ENCODE measurements around the gene DCDC1.

DCDC1 gene

DNA sequence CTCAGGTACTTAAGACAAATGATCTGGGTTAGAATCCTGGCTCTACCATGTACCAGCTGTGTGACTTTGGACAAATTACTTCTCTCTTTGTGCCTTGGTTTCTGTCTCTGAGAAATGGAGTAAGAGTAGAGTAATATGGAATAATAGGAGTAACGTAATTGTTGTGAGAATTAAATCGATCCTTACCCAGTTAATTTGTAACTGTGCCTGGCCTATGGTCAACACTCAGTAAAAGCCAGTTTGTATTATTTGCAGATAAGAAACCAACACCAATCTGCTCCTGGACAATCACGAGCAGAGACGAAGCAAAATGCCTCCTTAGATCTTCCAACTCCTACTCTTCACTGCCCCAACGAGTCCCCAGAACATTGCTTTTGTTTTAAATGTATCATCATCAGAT, 266.7 kb downstream of the DCDC1 start:
- DNase-seq (ENCODE audit: low spot score) = no peak

DNA sequence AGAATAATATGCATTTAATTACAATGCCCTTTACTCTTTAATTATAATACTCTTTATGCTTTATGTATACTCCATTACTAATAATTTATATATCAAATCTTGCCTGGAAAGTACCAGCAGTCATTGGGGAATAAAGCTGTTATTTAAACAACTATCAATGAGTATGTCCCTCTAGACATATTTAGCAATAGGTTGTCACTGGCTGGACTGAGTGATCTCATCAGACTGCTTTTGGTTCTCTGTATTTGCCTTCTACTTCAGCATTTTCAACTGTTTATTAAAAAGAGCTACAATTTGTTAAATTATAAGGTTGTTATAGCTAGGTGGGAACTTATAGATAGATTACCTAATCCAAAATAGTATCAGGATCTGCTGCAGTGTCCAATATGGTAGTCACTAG, 267.2 kb downstream of the DCDC1 start:
- no peak for DNase-seq (ENCODE audit: low spot score)

DNA sequence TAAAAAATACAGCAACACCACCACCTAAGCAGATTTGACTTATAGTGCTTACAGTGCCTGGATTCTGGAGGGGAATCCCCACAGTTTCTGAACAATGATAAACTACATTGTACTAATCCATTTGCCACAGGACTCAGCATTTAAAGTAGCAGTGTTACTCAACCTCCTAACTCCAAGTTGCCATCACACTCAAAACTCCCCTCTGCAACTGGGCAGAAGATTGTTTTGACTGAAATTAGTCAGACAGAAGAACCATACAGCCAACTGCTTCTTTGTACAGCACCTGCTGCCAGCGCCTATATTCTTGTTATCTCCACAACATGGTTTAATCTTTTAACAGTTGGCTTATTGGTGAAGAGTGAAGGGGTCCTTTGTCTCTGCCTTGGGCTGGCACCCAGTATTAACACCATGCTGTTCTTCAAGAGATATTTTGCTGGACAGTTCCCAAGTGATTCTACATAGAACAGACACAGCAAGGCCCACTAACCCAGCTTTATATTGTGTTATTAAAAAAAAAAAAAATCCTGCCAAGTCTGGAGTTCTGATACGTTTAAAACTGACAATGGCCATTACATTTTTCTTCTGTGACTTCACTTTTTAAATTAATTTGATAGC, 273.2 kb downstream of the DCDC1 start:
- DNase-seq (ENCODE audit: low spot score) = no peak

DNA sequence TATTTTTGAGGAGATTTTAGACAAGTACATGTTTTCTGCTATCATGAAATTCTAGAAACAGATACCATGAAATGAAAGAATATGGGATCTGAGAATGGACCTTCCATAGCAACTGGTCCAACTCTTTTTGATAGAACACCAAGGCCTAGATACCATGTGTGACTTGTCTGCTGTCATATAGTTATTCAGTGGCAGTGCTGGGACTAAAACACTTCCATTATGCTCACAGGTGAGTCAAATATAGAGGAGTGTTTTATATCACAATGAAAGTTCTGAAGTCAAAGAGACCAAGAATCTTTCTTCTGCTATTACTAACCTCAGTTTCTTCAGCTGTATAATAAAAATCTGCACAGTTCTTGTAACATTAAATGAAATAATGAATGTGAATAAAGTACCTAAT, 276.9 kb downstream of the DCDC1 start:
- no peak for DNase-seq (ENCODE audit: low spot score)

DNA sequence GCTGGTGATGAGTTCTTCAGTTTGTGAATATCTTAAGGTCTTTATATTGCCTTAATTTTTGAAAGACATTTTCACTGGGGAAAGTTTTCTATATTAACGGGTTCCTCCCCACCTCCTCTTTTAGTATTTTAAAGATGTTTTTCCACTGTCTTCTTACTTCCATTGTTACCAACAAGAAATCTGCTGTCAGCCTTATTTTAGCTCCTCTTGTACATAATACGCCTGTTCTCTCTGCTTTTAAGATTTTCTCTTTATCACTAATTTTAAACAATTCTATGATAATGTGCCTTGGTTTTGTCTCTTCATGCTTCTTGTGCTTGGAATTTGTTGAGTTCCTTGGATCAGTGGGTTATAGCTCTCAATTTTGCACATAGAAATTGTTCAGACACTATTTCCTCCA, 280.4 kb downstream of the DCDC1 start:
- no peak for DNase-seq (ENCODE audit: low spot score)

DNA sequence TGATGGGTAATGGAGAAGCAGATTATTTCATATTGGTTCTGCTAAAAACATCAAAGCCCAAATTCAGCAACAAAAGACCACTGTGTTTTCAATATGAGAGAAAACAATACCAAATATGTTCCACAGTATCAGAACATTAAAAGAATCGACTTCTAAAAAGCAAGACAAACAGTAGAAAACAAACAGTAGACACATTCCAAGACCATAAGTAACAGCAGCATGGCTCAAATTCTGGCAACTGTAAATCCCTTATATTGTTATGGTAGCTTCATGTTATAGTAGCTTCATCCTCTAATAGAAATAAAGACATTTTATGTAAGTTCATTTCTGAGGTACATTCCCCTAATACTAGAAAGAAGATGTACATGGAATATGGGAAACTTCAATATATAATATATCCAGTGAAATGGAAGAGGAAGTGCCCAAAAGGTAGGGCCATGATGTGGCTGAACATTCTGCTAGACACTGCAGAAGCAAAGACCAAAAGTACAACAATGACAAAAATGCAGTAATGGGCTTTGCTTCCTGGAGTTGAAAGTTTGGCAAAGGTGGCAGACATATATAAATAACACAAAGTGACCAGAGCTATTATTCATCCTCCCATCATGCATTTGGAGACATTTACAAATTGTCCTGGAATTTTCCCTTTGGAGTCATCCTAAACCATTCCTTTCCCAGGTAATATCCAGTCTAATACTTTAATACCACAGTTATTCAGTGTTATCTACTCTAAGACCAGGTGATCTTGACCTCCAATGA, 299.9 kb downstream of the DCDC1 start:
- DNase-seq (ENCODE audit: low spot score) = no peak

DNA sequence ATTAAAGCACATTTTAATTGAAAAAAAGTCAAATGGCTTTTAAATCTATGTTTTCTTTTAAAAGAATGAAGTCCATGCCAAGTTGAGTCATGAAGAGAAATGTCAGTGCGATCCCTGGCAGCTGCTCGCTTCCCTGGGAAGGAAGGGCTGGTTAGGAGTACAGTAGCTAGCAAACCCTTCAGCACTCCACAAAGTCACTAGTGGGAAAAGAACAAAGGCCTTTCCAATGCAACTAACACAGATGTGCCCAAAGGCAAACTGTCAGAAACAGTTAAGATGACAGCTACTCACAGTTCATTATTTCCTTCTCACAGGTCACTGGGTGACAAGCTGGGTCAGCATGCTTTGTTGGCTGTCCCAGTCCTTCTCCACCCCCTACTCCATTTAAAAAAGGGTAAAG, 308.7 kb downstream of the DCDC1 start:
- no peak for DNase-seq (ENCODE audit: low spot score)

DNA sequence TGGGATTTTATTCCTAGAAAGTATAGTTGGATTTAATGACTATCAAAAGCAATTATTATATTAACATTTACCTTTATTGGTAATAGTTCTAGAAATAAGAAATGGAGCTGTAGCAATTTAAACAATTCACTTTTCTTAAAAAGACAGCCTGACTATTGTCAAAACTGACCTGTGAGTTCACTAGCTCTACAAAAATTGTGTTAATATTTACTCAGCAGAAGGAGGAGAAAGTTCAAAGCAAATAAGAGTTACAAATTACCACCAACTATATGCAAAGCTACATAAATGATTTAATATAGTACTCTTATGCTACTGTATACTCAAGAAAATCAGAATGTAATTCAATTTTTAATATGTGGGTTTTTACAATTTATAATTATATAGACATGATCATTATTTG, 310.0 kb downstream of the DCDC1 start:
- DNase-seq (ENCODE audit: low spot score) = no peak

DNA sequence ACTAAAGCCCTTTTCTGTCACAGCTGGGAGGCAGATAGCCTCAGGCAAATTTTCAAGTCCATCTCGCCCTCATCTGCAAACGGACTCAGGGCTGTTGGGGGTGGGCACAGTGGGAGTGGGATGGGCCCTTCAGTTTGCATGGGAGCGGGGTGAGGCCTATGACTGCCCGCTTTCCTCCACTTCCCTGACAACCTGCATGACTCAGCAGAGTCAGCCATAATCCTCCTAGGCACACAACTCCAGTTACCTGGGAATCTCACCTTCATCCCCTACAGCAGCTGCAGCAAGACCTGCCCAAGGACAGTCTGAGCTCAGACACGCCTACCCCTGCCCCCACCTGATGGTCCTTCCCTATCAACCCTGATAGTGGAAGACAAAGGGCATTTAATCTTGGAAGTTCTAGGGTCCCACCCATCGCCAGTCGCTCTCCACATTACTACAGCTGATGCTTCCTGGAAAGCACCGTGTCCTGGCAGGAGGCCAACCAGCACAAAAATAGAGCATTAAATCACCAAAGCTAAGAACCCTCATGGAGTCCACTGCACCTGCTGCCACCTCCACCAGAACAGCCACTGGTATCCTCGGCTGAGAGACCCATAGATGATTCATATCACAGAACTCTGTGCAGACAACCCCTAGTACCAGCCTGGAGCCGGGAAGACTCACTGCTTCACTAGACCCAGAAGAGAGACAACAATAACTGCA, 319.3 kb downstream of the DCDC1 start:
- no peak for DNase-seq (ENCODE audit: low spot score)

DNA sequence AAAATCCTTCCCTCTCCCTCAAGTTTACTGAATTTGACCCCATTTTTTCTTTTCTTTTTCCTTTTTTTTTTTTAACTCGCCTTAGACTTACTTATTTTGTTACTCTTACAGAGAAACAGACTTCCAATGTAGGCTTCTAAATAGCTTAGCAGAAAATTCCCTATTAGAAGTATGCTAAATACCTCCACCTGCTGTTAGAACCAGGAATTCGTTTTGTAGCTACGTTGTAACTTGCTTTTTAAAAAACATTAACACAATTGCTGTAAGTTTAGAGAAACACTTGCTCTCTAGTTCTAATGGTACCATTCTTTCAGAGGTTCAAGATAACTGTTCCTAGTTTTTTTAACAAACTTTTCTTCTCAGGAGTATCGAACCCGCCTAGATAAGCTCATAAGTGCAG, 324.2 kb downstream of the DCDC1 start:
- peak; percentile 17 for DNase-seq (ENCODE audit: low spot score)

DNA sequence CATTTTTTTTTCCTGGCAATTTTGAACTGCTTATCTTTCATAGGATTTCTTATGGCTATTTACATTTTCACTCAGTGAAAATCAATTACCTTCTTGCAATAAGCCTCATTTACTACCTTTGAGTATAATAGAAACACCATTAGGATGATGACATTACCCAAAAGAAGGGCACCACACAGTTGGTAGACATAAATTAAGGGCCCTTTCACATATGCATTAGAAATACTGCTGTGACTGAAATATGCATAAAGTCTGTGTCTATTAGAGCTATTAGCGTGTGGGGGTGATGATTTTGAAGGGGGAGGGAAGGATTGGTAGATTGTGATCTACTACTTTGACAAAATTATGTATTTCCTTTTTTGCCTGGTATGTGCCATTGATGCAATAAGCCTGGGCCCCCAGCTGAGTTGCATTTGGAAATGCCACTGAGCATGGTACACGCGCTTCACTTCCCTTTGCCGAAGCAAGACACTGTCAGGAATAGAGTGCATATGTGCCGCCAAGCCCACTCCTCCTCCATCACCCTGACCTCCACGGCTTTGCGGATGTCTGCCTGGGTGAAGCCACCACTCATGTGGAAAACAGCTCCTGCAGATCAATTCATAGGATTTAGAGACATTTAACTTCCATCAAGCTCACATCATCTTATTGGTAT, 339.3 kb downstream of the DCDC1 start:
- DNase-seq (ENCODE audit: low spot score) = no peak

DNA sequence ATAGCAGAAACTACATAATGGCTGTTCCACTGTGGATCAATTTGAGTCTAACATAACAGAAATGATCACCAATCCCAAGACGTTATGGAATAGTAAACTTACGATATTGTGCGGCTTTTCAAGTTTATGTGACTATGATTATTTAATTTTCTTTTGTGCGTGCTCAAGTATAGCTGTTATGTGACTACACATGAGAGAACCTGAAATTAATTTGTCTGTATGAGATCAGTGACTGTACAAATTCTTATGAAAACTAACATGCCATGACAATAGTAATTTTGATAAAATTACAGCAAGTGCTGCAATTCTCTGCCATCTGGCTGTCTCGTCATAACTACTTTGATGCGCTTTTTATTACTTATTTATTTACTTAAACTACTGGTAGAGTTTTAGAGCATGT, 343.2 kb downstream of the DCDC1 start:
- no peak for DNase-seq (ENCODE audit: low spot score)

DNA sequence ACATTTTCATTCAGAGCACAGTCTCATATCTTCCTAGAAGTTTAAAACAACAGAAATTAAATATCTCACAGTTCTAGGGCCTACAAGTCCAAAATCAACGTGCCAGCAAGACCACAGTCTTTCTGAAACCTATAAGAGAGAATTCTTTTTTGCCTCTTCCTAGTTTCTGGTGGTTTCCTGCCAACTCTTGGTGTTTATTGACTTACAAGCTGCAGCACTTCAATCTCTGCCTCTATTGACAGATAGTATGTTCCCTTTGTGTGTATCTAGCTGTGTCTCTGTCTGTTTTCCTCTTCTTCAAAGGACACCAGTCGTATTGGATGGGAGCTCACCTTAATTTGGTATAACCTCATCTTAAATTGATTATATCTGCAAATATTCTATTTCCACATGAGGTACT, 347.5 kb downstream of the DCDC1 start:
- no peak for DNase-seq (ENCODE audit: low spot score)

DNA sequence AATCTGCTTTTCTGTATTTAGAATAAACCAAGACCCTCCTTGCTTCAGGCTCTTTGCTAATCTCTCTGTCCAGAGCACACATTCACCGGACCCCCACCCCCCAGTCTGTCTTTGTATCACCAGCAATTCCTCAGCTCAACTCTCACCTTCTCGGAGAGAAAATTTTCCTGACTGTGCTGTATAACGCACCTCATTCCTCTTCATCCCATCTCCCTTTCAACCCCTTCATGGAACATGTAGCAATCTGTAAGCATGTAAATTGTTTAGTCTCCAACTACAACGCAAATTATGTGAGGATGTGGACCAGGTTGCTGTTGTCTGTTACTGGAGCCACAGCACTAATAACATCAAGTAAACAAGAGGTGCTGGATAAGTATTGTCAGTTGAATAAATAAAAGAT, 349.8 kb downstream of the DCDC1 start:
- no peak for DNase-seq (ENCODE audit: low spot score)

DNA sequence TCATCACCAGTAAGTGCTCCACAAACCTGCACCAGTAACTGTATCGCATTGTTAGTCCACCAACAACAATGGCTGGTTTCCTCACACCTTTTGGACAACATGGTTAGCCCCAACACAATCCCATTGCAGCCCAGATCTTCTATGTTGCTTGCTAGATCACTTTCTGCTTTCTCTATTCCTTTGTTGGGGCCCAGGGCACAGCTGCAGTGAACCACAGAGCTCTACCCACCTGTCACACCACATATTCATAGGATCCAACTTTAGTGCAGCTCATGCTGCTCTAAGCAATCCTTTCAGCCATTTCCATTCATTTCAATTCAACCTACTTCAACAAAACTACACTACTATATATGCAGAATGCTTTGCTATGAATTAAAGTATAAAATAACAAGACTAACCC, 364.3 kb downstream of the DCDC1 start:
- no peak for DNase-seq (ENCODE audit: low spot score)

DNA sequence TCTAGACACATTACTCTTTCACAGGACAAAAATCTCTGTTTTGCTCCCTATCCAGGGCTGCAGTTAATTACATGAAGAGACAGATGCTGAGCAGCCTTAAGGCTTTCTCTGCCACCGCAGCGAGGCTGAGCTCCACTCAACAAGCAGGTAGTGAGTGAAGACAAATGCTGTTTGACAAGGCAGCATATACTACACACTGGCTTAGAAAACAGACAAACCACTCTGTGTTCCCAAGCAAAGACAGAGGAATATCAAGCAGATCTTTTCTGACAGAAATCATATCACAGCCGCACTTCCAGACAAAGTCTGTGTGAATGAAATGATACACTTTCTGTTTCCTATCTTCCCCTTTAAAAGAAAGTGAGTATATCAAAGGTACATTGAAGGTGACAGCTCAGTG, 368.1 kb downstream of the DCDC1 start:
- DNase-seq (ENCODE audit: low spot score) = no peak

DNA sequence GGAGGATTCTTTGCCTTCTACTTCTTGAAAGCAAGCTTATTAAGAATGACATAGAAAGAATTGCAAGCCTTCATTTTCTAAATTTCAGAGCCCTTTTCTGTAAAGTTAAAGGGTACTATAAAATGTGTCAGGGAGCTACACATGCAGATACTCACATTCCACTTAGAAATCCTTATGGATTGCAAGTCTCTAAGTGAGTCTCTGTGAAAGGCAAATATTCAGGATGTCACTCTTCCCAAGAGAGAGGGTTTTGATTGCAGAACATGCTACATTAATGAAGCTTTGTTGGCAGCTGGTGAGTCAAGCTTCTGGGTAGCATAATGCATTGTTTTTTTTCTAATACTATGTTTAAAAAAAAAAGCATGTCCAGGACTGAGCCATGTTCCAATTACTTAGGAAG, 369.2 kb downstream of the DCDC1 start:
- no peak for DNase-seq (ENCODE audit: low spot score)

DNA sequence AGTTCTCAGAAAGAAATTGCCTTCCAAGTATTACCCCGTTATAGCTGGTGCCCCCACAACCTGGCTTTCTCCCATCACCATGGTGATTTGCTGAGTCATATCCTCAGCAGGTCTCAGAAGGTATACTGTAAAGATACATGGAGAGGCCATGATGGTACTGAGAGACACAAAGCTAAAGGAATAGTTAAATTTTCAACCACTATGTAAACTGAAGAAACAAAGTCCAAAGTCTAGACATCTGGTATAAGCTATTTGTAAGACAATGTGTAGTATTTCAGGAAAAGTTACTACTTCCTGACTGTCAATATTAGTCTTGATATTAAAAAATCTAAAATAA, 377.1 kb downstream of the DCDC1 start:
- no peak for DNase-seq (ENCODE audit: low spot score)

DNA sequence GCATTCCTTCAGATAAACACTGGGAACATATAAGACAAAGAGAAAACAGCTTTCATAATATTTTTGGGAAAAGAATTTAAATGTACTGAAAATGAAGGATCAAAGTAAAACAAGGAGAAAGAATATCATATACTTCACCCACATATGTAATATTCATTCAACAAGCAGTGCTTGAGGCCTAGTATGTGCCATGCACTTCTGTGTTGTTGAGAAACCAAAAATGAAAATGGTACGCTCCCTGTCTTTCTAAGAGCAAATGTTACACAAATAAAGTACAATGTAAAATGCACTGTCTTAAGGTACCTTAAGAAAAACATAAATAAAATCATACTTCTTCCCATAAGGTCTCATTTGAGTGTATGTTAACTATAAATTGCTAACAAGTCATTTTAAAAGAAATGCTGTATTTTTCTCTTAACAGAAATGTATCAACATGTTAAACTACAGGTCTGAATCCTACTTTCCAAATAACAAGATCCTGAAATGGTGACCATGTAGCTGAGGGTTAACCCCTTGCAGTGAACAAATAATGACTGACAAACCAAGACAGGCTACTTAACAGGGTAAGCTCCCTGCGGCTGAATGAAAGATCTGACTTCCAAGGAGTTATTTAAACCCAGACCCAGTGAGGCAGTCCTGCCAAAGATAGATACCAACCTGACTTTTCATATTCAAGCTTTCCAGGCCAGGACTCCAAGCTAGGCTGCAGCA, 377.6 kb downstream of the DCDC1 start:
- no peak for DNase-seq (ENCODE audit: low spot score)

DNA sequence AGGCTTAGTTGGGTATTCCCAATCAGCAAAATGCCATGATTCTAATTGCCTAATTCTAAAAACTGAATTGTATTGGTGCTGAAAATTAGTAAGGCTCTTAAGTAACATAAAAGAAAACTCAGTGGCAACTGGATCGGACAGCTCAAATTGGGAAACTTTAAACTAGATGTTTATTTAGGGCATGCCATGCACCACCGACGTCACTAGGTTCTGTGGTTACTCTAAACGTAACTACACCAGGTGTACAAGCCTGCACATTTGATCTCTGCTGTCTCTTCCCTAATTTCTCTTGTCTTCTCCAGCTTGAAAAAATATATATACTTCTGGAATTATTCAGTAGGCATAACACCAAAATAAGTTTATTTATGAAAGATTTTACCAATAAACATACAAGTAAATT, 378.2 kb downstream of the DCDC1 start:
- DNase-seq (ENCODE audit: low spot score) = no peak

DNA sequence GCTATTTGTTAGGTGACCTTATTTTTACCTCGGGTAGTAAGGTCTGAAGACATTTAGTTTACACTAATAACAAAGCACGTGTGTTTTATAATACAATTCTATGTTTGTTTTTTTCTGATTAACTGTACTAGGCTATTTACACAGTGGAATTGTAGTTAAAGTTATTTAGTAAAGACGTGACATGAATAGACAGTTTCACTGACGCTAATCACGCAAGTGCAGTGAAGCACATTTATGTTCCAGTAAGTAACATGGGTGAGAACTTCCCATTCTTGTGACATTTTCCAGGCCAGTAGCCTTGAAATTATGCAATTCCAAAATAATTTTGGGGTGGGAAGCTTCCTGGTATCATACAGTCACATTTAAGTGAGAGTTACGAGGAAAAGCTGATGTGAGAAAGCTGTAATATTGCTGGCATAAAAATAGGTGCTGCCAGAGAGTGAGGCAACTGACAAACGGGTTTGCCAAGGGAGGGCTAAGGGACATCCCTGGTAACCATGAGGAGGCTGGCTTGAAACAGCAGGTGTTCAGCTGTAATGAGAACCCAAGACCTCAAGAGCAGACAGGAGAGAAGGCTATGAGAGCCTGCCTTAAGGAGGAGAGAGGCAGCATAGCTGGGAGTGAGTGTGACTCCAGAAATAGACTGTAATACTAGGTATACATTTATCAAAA, 378.8 kb downstream of the DCDC1 start:
- DNase-seq (ENCODE audit: low spot score) = no peak

DNA sequence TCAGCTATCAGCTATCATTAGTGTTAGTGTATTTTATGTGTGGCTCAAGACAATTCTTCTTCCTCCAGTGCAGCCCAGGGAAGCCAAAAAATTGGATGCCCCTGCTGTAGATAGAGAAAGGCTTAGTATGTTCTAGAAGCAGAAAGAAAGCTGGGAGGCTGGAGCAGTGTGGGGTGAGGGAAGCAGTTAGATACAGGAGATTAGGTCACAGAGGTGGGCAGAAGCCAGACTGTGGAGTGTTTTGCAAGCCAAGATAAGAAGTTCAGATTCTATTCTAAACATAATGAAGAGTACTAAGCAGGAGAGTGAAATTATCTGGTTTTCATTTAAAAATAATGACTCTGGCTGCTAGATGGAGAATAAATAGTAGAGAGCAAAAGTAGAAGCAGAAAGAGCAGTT, 381.7 kb downstream of the DCDC1 start:
- no peak for DNase-seq (ENCODE audit: low spot score)
